ENCODE measurements around the gene UCKL1.

Gene UCKL1

GRCh38 chr20:63951398-63952209, 4.6 kb downstream of the UCKL1 start:
- TF ChIP-seq CTCF (IDR thresholded peaks at IDR 0.05; ENCODE audit: insufficient read depth, low read length) (no peak), SPI1 (IDR thresholded peaks at IDR 0.05; ENCODE audit: borderline replicate concordance, low read depth) (no peak), GABPA (IDR thresholded peaks at IDR 0.05; ENCODE audit: low read depth) (no peak), REST (IDR thresholded peaks at IDR 0.05; ENCODE audit: insufficient replicate concordance, low read depth) (no peak), POLR2AphosphoS5 (IDR thresholded peaks at IDR 0.05; ENCODE audit: low read depth) (no peak)
- no peak for DNase-seq (ENCODE audit: low read depth in 1 of 2, low spot score in 1 of 2)
- H3K27me3 ChIP-seq (ENCODE audit: insufficient read depth, poor library complexity, severe bottlenecking), result no peaks in the 10 kb centered on the region
- no peak overlapping the region for H3K27ac ChIP-seq (replicated peaks)
- H3K4me3 ChIP-seq (replicated peaks; ENCODE audit: insufficient read depth, low read length), result no peak overlapping the region

GRCh38 chr20:63950701-63951397, 5.4 kb downstream of the UCKL1 start:
- no peak overlapping the region; the same call in 1 of the 2 replicates for H3K27ac ChIP-seq (replicated peaks)
- no peak for DNase-seq (ENCODE audit: low read depth in 1 of 2, low spot score in 1 of 2)
- TF ChIP-seq SPI1 (IDR thresholded peaks at IDR 0.05; ENCODE audit: borderline replicate concordance, low read depth), result no peak
- TF ChIP-seq REST (IDR thresholded peaks at IDR 0.05; ENCODE audit: insufficient replicate concordance, low read depth), result no peak
- H3K27me3 ChIP-seq (ENCODE audit: insufficient read depth, poor library complexity, severe bottlenecking), result no peaks in the 10 kb centered on the region
- H3K4me3 ChIP-seq (replicated peaks; ENCODE audit: insufficient read depth, low read length), result no peak overlapping the region

- no peak overlapping the region for H3K27ac ChIP-seq (replicated peaks)
Observed at GRCh38 chr20:63947638-63948456, 8.4 kb downstream of the UCKL1 start.

More at GRCh38 chr20:63947638-63948456, 8.4 kb downstream of the UCKL1 start:
- no peaks in the 10 kb centered on the region for H3K27me3 ChIP-seq (ENCODE audit: insufficient read depth, poor library complexity, severe bottlenecking)
- TF ChIP-seq POLR2AphosphoS5 (IDR thresholded peaks at IDR 0.05; ENCODE audit: low read depth) (no peak), GABPA (IDR thresholded peaks at IDR 0.05; ENCODE audit: low read depth) (no peak), CTCF (IDR thresholded peaks at IDR 0.05; ENCODE audit: insufficient read depth, low read length) (no peak), REST (IDR thresholded peaks at IDR 0.05; ENCODE audit: insufficient replicate concordance, low read depth) (no peak), SPI1 (IDR thresholded peaks at IDR 0.05; ENCODE audit: borderline replicate concordance, low read depth) (no peak)
- no peak for DNase-seq (ENCODE audit: low read depth in 1 of 2, low spot score in 1 of 2)
- H3K4me3 ChIP-seq (replicated peaks; ENCODE audit: insufficient read depth, low read length), result no peak overlapping the region
